SK-N-SH (cell line): ENCODE measurements around the gene FH. TPM values are rescaled to one million over a fixed set of nuclear protein-coding genes. Genes with fewer than 3 reads are reported as not detected.
A peak's percentile ranks its signal among the peaks of the same experiment; 100 is the strongest.

Source experiments
- CTCF ChIA-PET: fragments of 300-600, 350-600 bp; formaldehyde crosslinking; extraction: SDS; loops from one replicate; lab custom pipeline; 2021; lab: Yijun Ruan, JAX
- POLR2A ChIA-PET: fragments of 350-600 bp; sonication (Branson Sonifier 250); formaldehyde crosslinking; extraction: SDS; loops from one replicate; lab custom pipeline; 2020; ENCODE audit warnings: antibody characterized with exemption, inconsistent platforms; lab: Yijun Ruan, JAX
- DNase-seq: peaks from one replicate; pipeline ENCODE4 v3.0.0; 2012
- H2AFZ ChIP-seq: fragments of 200-600 bp; sonication (generic); 2 replicates; pipeline ENCODE4 v1.8.1; 2016; ENCODE audit warnings: antibody characterized with exemption, mild to moderate bottlenecking, low read depth
- H3F3A ChIP-seq: fragments of 200-600 bp; sonication (generic); replicated peaks from 2 replicates; pipeline ENCODE3; 2016; ENCODE audit warnings: antibody characterized with exemption, mild to moderate bottlenecking; ENCODE audit not compliant: insufficient read depth
- H3K27ac ChIP-seq, 2 experiments: fragments of 200-500 bp in 1 of 2; fragments of 200-600 bp in 1 of 2; sonication (Bioruptor generic) in 1 of 2; sonication (generic), shearing (Covaris generic) in 1 of 2; 2 replicates each; pipeline versions ENCODE4 v1.5.1 to v1.6.1; 2014 to 2016; ENCODE audit warnings: low read depth in 2 of 2, inconsistent platforms in 1 of 2, low read length in 1 of 2, mild to moderate bottlenecking in 1 of 2, mixed read lengths in 1 of 2
- H3K27me3 ChIP-seq: fragments of 200-600 bp; sonication (generic), shearing (Covaris generic); 2 replicates; pipeline ENCODE4 v1.6.1; 2016; ENCODE audit warnings: mixed run types; ENCODE audit not compliant: insufficient read depth
- H3K36me3 ChIP-seq, 2 experiments: fragments of 200-500 bp in 1 of 2; fragments of 200-600 bp in 1 of 2; sonication (Bioruptor generic) in 1 of 2; sonication (generic) in 1 of 2; replicated peaks in 1 of 2; 2 replicates each; pipeline versions ENCODE3 to v1.5.1; 2014 to 2016; ENCODE audit warnings: low read length in 1 of 2, mild to moderate bottlenecking in 1 of 2; ENCODE audit not compliant: insufficient read depth in 2 of 2, control insufficient read depth in 1 of 2
- H3K4me1 ChIP-seq, 2 experiments: fragments of 200-500 bp in 1 of 2; fragments of 200-600 bp in 1 of 2; sonication (Bioruptor generic) in 1 of 2; sonication (generic), shearing (Covaris generic) in 1 of 2; 2 replicates each; pipeline versions ENCODE4 v1.5.1 to v1.6.1; 2014 to 2016; ENCODE audit warnings: low read depth in 1 of 2, low read length in 1 of 2, mixed run types in 1 of 2; ENCODE audit not compliant: insufficient read depth in 2 of 2, control insufficient read depth in 1 of 2
- H3K4me2 ChIP-seq: fragments of 200-600 bp; sonication (generic), shearing (Covaris generic); 2 replicates; pipeline ENCODE4 v1.6.1; 2017; ENCODE audit warnings: mixed run types
- H3K4me3 ChIP-seq, 2 experiments: fragments of 200-500 bp in 1 of 2; fragments of 200-600 bp in 1 of 2; sonication (Bioruptor generic) in 1 of 2; sonication (generic), shearing (Covaris generic) in 1 of 2; 2 replicates each; pipeline versions ENCODE4 v1.5.1 to v1.8.1; 2014 to 2016; ENCODE audit warnings: low read depth in 2 of 2, inconsistent platforms in 1 of 2, low read length in 1 of 2, mild to moderate bottlenecking in 1 of 2, mixed read lengths in 1 of 2, moderate library complexity in 1 of 2
- H3K79me2 ChIP-seq: fragments of 200-600 bp; sonication (generic); 2 replicates; pipeline ENCODE4 v1.8.1; 2017; ENCODE audit warnings: mild to moderate bottlenecking; ENCODE audit not compliant: insufficient read depth
- H3K9ac ChIP-seq: fragments of 200-600 bp; sonication (generic); 2 replicates; pipeline ENCODE4 v1.6.1; 2017; ENCODE audit warnings: mixed run types
- H3K9me2 ChIP-seq: fragments of 200-600 bp; sonication (generic); 2 replicates; pipeline ENCODE4 v1.6.1; 2017; ENCODE audit warnings: mixed run types
- H3K9me3 ChIP-seq: fragments of 200-600 bp; sonication (generic); 2 replicates; pipeline ENCODE4 v1.6.1; 2017; ENCODE audit warnings: mixed run types, mild to moderate bottlenecking, moderate library complexity
- H4K20me1 ChIP-seq: fragments of 200-600 bp; sonication (generic); 2 replicates; pipeline ENCODE4 v1.6.1; 2017; ENCODE audit warnings: mild to moderate bottlenecking, mixed run types; ENCODE audit not compliant: insufficient read depth
- CHD2 ChIP-seq: fragments of 150-350 bp; IDR thresholded peaks from 2 replicates; pipeline ENCODE4 v1.6.1; 2018; ENCODE audit warnings: low read length; ENCODE audit not compliant: partially characterized antibody
- ELF1 ChIP-seq: IDR thresholded peaks from 2 replicates; pipeline ENCODE4 v1.4.0; 2012
- EZH2phosphoT487 ChIP-seq: fragments of 200-600 bp; sonication (generic); IDR thresholded peaks from 2 replicates; pipeline ENCODE4 v1.6.1; 2017; ENCODE audit warnings: low read depth, mixed run types, mild to moderate bottlenecking, antibody characterized with exemption, moderate library complexity, borderline replicate concordance
- FOSL2 ChIP-seq: IDR thresholded peaks from 2 replicates; pipeline ENCODE4 v1.4.0; 2012; ENCODE audit warnings: low read depth, mild to moderate bottlenecking, moderate library complexity, borderline replicate concordance
- FOXJ3 ChIP-seq: sonication (generic); formaldehyde crosslinking; IDR thresholded peaks from 2 replicates; pipeline ENCODE4 v1.5.1; 2020; ENCODE audit warnings: mild to moderate bottlenecking, missing genetic modification reagents
- FOXM1 ChIP-seq: IDR thresholded peaks from 2 replicates; pipeline ENCODE4 v1.4.0; 2012; ENCODE audit warnings: low read depth, mild to moderate bottlenecking
- GATA2 ChIP-seq: sonication (generic); formaldehyde crosslinking; IDR thresholded peaks from 2 replicates; pipeline ENCODE4 v1.5.0; 2020; ENCODE audit warnings: mild to moderate bottlenecking, missing genetic modification reagents
- MXI1 ChIP-seq: IDR thresholded peaks from 2 replicates; pipeline ENCODE4 v1.6.1; 2012; ENCODE audit warnings: mild to moderate bottlenecking, low read depth, low read length, improper control_type of control experiment
- NFIC ChIP-seq: IDR thresholded peaks from 2 replicates; pipeline ENCODE4 v1.4.0; 2012; ENCODE audit warnings: borderline replicate concordance
- POLR2AphosphoS5 ChIP-seq: IDR thresholded peaks from 2 replicates; pipeline ENCODE4 v1.6.1; 2012; ENCODE audit warnings: low read depth, low read length
- RAD21 ChIP-seq: IDR thresholded peaks from 2 replicates; pipeline ENCODE4 v1.6.1; 2012; ENCODE audit warnings: mild to moderate bottlenecking, low read length
- SIN3A ChIP-seq: IDR thresholded peaks from 2 replicates; pipeline ENCODE4 v1.6.1; 2012; ENCODE audit warnings: low read depth, mild to moderate bottlenecking, low read length, moderate library complexity, borderline replicate concordance
- SMC3 ChIP-seq: IDR thresholded peaks from 2 replicates; pipeline ENCODE4 v1.6.1; 2012; ENCODE audit warnings: low read depth, low read length, improper control_type of control experiment
- TCF12 ChIP-seq: IDR thresholded peaks from 2 replicates; pipeline ENCODE4 v1.4.0; 2012
- TEAD4 ChIP-seq: IDR thresholded peaks from 2 replicates; pipeline ENCODE4 v1.4.0; 2012; ENCODE audit warnings: mild to moderate bottlenecking, borderline replicate concordance; ENCODE audit not compliant: insufficient read depth
- WGBS: methylation state at CpG from one replicate; pipeline ENCODE4 v1.1.6; 2017; ENCODE audit warnings: low lambda C conversion rate; 5-methylcytosine and 5-hydroxymethylcytosine counted together
- polyA plus RNA-seq, 3 experiments: library from polyadenylated mRNA; depleted of rRNA; stranded (reverse); fragments of >200 nt; gene quantifications; 2 replicates each; pipeline ENCODE4 v1.2.3, GENCODE V29; 2012
- TF ChIP-seq, protein P1 (sequence below): fragments of 200-600 bp; sonication (generic); IDR thresholded peaks from 2 replicates; pipeline ENCODE4 v1.6.1; 2017; ENCODE audit warnings: antibody characterized with exemption, mild to moderate bottlenecking, moderate library complexity
- TF ChIP-seq, protein P2 (sequence below): IDR thresholded peaks from 2 replicates; pipeline ENCODE4; 2012
- TF ChIP-seq, protein P3 (sequence below): IDR thresholded peaks from 2 replicates; pipeline ENCODE4 v1.6.1; 2012; ENCODE audit warnings: mild to moderate bottlenecking, low read depth, low read length, moderate library complexity
- TF ChIP-seq, protein P4 (sequence below): IDR thresholded peaks from 2 replicates; pipeline ENCODE4 v1.4.0; 2012; ENCODE audit warnings: low read depth

The FH gene
- polyA plus RNA-seq, 1 of the 3 experiments (the other 2 are of a cell fraction), result 48.1 TPM

DNA sequence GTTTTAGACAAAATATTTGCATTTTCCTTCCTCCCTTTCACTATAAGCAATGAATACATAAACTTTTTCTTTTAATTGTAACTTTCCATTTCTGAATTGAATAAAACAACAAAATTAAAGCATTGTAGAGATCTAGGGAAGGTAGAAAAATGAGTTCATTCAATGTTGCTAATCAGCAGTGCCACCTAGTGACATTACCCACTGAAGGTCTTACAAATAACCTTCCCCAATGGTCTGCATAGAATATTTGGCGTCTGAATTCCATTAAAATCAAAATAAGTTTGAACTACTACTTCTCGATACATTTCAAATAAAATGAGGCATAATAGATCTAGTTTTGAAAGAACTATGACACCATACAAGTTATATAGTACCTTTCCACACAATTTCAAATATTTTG, 19.6 kb downstream of the FH start:
- CTCF ChIA-PET, result interaction anchor here (0.7 to 2.1 kb wide), 7 partner anchors 8 to 769 kb away, joined by 3 to 9 read pairs (median 4); no protein-coding TSS in a partner anchor
- no peaks in the 10 kb centered on the region for H3K79me2 ChIP-seq
- H3K4me2 ChIP-seq, result no peak overlapping the region
- H3K36me3 ChIP-seq, result peaks cover 63 to 81% of the 10 kb centered on the region in 2 experiments
- TF ChIP-seq RAD21 (peak; percentile 81), SMC3 (peak; percentile 64), FOXJ3 (CRISPR knock-in tag) (no peak)
- TF ChIP-seq, protein P1, sequence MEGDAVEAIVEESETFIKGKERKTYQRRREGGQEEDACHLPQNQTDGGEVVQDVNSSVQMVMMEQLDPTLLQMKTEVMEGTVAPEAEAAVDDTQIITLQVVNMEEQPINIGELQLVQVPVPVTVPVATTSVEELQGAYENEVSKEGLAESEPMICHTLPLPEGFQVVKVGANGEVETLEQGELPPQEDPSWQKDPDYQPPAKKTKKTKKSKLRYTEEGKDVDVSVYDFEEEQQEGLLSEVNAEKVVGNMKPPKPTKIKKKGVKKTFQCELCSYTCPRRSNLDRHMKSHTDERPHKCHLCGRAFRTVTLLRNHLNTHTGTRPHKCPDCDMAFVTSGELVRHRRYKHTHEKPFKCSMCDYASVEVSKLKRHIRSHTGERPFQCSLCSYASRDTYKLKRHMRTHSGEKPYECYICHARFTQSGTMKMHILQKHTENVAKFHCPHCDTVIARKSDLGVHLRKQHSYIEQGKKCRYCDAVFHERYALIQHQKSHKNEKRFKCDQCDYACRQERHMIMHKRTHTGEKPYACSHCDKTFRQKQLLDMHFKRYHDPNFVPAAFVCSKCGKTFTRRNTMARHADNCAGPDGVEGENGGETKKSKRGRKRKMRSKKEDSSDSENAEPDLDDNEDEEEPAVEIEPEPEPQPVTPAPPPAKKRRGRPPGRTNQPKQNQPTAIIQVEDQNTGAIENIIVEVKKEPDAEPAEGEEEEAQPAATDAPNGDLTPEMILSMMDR, result peak; percentile 77
- TF ChIP-seq, all 33 proteins: peak for 3
- no peaks in the 10 kb centered on the region for H3K4me1 ChIP-seq
- H3K9me2 ChIP-seq, result no peaks in the 10 kb centered on the region
- no peaks in the 10 kb centered on the region for H3K9me3 ChIP-seq
- no peak overlapping the region for H3K27ac ChIP-seq
- H3K9ac ChIP-seq, result no peak overlapping the region
- peak; percentile 41 for DNase-seq
- no peaks in the 10 kb centered on the region for H3K27me3 ChIP-seq
- H3F3A ChIP-seq, result peaks cover 8% of the 10 kb centered on the region
- no peaks in the 10 kb centered on the region for H4K20me1 ChIP-seq
- POLR2A ChIA-PET, result no interaction called here
- 72% methylated on average over 2 of the region's 2 CpGs for WGBS
- H2AFZ ChIP-seq, result no peak overlapping the region
- no peak overlapping the region for H3K4me3 ChIP-seq

DNA sequence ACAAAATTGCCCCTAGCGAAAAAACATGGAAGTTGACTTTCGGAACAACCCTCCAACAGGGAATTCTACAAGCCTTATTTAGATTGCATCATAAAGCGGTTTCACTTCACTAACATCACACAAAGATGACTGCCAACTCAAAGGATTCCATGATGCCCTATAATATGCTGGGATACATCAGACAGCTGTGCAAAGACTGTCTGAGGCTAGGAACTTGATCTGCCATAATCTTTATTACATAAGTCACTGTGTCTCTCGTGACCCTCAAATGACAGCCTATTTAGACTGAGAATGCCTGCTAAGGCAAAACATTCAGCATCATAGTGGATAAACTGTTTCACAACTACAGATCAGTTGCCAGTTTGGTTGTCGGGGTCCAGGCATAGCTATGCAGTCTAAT, 23.8 kb downstream of the FH start:
- POLR2A ChIA-PET, result no interaction called here
- H3K9ac ChIP-seq, result no peak overlapping the region
- no peaks in the 10 kb centered on the region for H3K9me2 ChIP-seq
- H3K79me2 ChIP-seq, result no peaks in the 10 kb centered on the region
- WGBS, result 97% methylated on average over 5 of the region's 5 CpGs
- H2AFZ ChIP-seq, result no peak overlapping the region
- no peaks in the 10 kb centered on the region for H4K20me1 ChIP-seq
- peaks cover 51 to 57% of the 10 kb centered on the region in 2 experiments for H3K36me3 ChIP-seq
- peaks cover 3% of the 10 kb centered on the region for H3F3A ChIP-seq
- H3K4me2 ChIP-seq, result no peak overlapping the region
- no peak for DNase-seq
- H3K9me3 ChIP-seq, result no peaks in the 10 kb centered on the region
- no peaks in the 10 kb centered on the region for H3K27me3 ChIP-seq
- no peak overlapping the region for H3K4me3 ChIP-seq
- no peaks in the 10 kb centered on the region for H3K4me1 ChIP-seq
- CTCF ChIA-PET, result interaction anchor here (0.9 to 1.3 kb wide), 3 partner anchors 10 to 764 kb away, joined by 3 to 7 read pairs (median 3); no protein-coding TSS in a partner anchor
- H3K27ac ChIP-seq, result no peak overlapping the region
- no peak for TF ChIP-seq CHD2
- TF ChIP-seq GATA2, result no peak
- TF ChIP-seq TEAD4, result no peak
- no peak for TF ChIP-seq FOSL2
- TF ChIP-seq MXI1, result no peak
- TF ChIP-seq SIN3A, result no peak
- TF ChIP-seq, protein P2, sequence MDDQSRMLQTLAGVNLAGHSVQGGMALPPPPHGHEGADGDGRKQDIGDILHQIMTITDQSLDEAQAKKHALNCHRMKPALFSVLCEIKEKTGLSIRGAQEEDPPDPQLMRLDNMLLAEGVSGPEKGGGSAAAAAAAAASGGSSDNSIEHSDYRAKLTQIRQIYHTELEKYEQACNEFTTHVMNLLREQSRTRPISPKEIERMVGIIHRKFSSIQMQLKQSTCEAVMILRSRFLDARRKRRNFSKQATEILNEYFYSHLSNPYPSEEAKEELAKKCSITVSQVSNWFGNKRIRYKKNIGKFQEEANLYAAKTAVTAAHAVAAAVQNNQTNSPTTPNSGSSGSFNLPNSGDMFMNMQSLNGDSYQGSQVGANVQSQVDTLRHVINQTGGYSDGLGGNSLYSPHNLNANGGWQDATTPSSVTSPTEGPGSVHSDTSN, result no peak
- TF ChIP-seq, protein P3, sequence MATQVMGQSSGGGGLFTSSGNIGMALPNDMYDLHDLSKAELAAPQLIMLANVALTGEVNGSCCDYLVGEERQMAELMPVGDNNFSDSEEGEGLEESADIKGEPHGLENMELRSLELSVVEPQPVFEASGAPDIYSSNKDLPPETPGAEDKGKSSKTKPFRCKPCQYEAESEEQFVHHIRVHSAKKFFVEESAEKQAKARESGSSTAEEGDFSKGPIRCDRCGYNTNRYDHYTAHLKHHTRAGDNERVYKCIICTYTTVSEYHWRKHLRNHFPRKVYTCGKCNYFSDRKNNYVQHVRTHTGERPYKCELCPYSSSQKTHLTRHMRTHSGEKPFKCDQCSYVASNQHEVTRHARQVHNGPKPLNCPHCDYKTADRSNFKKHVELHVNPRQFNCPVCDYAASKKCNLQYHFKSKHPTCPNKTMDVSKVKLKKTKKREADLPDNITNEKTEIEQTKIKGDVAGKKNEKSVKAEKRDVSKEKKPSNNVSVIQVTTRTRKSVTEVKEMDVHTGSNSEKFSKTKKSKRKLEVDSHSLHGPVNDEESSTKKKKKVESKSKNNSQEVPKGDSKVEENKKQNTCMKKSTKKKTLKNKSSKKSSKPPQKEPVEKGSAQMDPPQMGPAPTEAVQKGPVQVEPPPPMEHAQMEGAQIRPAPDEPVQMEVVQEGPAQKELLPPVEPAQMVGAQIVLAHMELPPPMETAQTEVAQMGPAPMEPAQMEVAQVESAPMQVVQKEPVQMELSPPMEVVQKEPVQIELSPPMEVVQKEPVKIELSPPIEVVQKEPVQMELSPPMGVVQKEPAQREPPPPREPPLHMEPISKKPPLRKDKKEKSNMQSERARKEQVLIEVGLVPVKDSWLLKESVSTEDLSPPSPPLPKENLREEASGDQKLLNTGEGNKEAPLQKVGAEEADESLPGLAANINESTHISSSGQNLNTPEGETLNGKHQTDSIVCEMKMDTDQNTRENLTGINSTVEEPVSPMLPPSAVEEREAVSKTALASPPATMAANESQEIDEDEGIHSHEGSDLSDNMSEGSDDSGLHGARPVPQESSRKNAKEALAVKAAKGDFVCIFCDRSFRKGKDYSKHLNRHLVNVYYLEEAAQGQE, result no peak
- no peak for TF ChIP-seq TCF12
- TF ChIP-seq ELF1, result no peak
- no peak for TF ChIP-seq EZH2phosphoT487
- TF ChIP-seq FOXM1, result no peak
- TF ChIP-seq, protein P1, result no peak
- TF ChIP-seq FOXJ3 (CRISPR knock-in tag), result no peak
- no peak for TF ChIP-seq NFIC
- no peak for TF ChIP-seq SMC3
- TF ChIP-seq POLR2AphosphoS5, result no peak
- TF ChIP-seq, protein P4, sequence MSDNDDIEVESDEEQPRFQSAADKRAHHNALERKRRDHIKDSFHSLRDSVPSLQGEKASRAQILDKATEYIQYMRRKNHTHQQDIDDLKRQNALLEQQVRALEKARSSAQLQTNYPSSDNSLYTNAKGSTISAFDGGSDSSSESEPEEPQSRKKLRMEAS, result no peak
